K562 (cell line): ENCODE measurements around the gene CCDC69.

Experiments
- CEBPG ChIP-seq, 3 experiments: fragments of 200-800 bp in 1 of 3; sonication (Bioruptor generic) in 1 of 3; sonication (generic) in 1 of 3; formaldehyde crosslinking in 1 of 3; IDR thresholded peaks in 2 of 3; conservative IDR thresholded peaks in 1 of 3; 2 replicates each; pipeline versions ENCODE4 v1.6.1 to v1.8.0; 2016 to 2022; ENCODE audit warnings: missing compliant biosample characterization in 2 of 3, missing genetic modification characterization in 2 of 3, mild to moderate bottlenecking in 1 of 3, missing genetic modification reagents in 1 of 3
- CTCF ChIP-seq, 3 experiments: IDR thresholded peaks in 2 of 3; conservative IDR thresholded peaks in 1 of 3; 2 replicates each; pipeline ENCODE4 v1.5.1; 2011 to 2012; ENCODE audit warnings: low read length in 3 of 3, mild to moderate bottlenecking in 3 of 3, control low read depth in 2 of 3, improper control_type of control experiment in 1 of 3, inconsistent platforms in 1 of 3, low read depth in 1 of 3, mixed read lengths in 1 of 3, moderate library complexity in 1 of 3; ENCODE audit not compliant: insufficient read depth in 2 of 3
- POLR2A ChIP-seq: fragments of 450-650 bp; conservative IDR thresholded peaks from 2 replicates; pipeline ENCODE4 v1.6.1; 2016
- POLR2AphosphoS5 ChIP-seq: IDR thresholded peaks from 2 replicates; pipeline ENCODE4 v1.6.1; 2011; ENCODE audit warnings: mild to moderate bottlenecking, low read depth, low read length, moderate library complexity; ENCODE audit not compliant: control insufficient read depth, insufficient read depth
- TAF15 ChIP-seq: fragments of 200-400 bp; formaldehyde crosslinking; IDR thresholded peaks from 2 replicates; pipeline ENCODE4 v1.6.1; 2017; ENCODE audit warnings: mild to moderate bottlenecking, low read depth, low read length, moderate library complexity
- TBP ChIP-seq: optimal IDR thresholded peaks from 2 replicates; pipeline ENCODE3; 2011; ENCODE audit warnings: low read depth, low read length, improper control_type of control experiment
- ZC3H8 ChIP-seq: fragments of 450-650 bp; IDR thresholded peaks from 2 replicates; pipeline ENCODE4 v1.6.1; 2017

- no peak for TF ChIP-seq POLR2A
- no peak for TF ChIP-seq TBP
- TF ChIP-seq POLR2AphosphoS5, result no peak
- no peak for TF ChIP-seq TAF15
- no peak for TF ChIP-seq ZC3H8
- TF ChIP-seq CEBPG (CRISPR knock-in tag; IDR thresholded peaks at IDR 0.05), result no peak
- TF ChIP-seq CEBPG (tag; conservative IDR thresholded peaks at IDR 0.05 in 1 of 2, IDR thresholded peaks at IDR 0.05 in 1 of 2), result no peak
- TF ChIP-seq CTCF (IDR thresholded peaks at IDR 0.05 in 2 of 3, conservative IDR thresholded peaks at IDR 0.05 in 1 of 3; ENCODE audit: insufficient read depth in 2 of 3, low read depth in 1 of 3, low read length in 3 of 3), result no peak
Measured at GRCh38 chr5:151249281-151249680, 25.4 kb upstream of the CCDC69 start.
